ENCODE data around the gene GTPBP6.
"Not testable (repeated sequence)": the region's sequence is repeated elsewhere in the genome, so short reads cannot be mapped to it uniquely, and the experiment has no call there.

The GTPBP6 gene

GRCh38 chrX:314781-315595 lies 3.6 kb downstream of the GTPBP6 start:
- DNase-seq, result no peak

GRCh38 chrX:314049-314448 lies 4.5 kb downstream of the GTPBP6 start:
- no peak for DNase-seq

GRCh38 chrX:313546-313945 lies 5.0 kb downstream of the GTPBP6 start:
- no peak for DNase-seq

GRCh38 chrX:312621-313331 lies 5.8 kb downstream of the GTPBP6 start:
- no peak for DNase-seq

GRCh38 chrX:311156-312129 lies 7.2 kb downstream of the GTPBP6 start:
- DNase-seq, result no peak

- no peak for DNase-seq
These were observed 7.9 kb downstream of the GTPBP6 start for GRCh38 chrX:310621-311155.

GRCh38 chrX:308821-309520 lies 9.6 kb downstream of the GTPBP6 start:
- no peak for DNase-seq

- DNase-seq, result no peak
These were observed 11.1 kb downstream of the GTPBP6 start for GRCh38 chrX:307261-308111.

GRCh38 chrX:306614-307251 lies 11.9 kb downstream of the GTPBP6 start:
- DNase-seq, result not testable (repeated sequence)

GRCh38 chrX:305781-306613 lies 12.6 kb downstream of the GTPBP6 start:
- not testable (repeated sequence) for DNase-seq

GRCh38 chrX:302975-303374 lies 15.6 kb downstream of the GTPBP6 start:
- DNase-seq, result no peak

GRCh38 chrX:300334-300733 lies 18.3 kb downstream of the GTPBP6 start:
- DNase-seq, result no peak

- DNase-seq, result no peak
These were observed 19.6 kb downstream of the GTPBP6 start for GRCh38 chrX:298993-299392.

GRCh38 chrX:295136-295535 lies 23.5 kb downstream of the GTPBP6 start:
- DNase-seq, result no peak

- DNase-seq, result no peak
These were observed 25.4 kb downstream of the GTPBP6 start for GRCh38 chrX:292900-293897.

GRCh38 chrX:291411-291901 lies 27.1 kb downstream of the GTPBP6 start:
- DNase-seq, result no peak

- no peak for DNase-seq
These were observed 28.0 kb downstream of the GTPBP6 start for GRCh38 chrX:290476-291166.

- no peak for DNase-seq
These were observed 30.0 kb downstream of the GTPBP6 start for GRCh38 chrX:288561-288991.
